RWPE2 (cell line): ENCODE data around the gene PPARGC1A.

Experiments used
- ATAC-seq: fragments of 200-7000 bp; cut with Tn5 transposase; 3 replicates; pipeline ENCODE4 v1.9.1; 2021; ENCODE audit warnings: low read depth
- DNase-seq: peaks from one replicate; pipeline ENCODE4 v3.0.0-alpha.2; 2020; ENCODE audit warnings: low spot score
- H3K27ac ChIP-seq: fragments of 450-650 bp; 2 replicates; pipeline ENCODE4 v1.5.1; 2017; ENCODE audit warnings: mild to moderate bottlenecking; ENCODE audit not compliant: poor library complexity, severe bottlenecking
- H3K27me3 ChIP-seq: fragments of 250-450 bp; sonication (Bioruptor Pico); 2 replicates; pipeline ENCODE4 v1.5.1; 2021; ENCODE audit warnings: mild to moderate bottlenecking, moderate library complexity; ENCODE audit not compliant: insufficient read depth, poor library complexity, severe bottlenecking
- H3K36me3 ChIP-seq: fragments of 250-450 bp; sonication (Bioruptor Pico); 2 replicates; pipeline ENCODE4 v1.5.1; 2020; ENCODE audit warnings: low read depth, mild to moderate bottlenecking, moderate library complexity
- H3K4me1 ChIP-seq: fragments of 250-450 bp; sonication (Bioruptor Pico); 2 replicates; pipeline ENCODE4 v1.5.1; 2021; ENCODE audit warnings: mild to moderate bottlenecking, moderate library complexity; ENCODE audit not compliant: insufficient read depth, poor library complexity, severe bottlenecking
- H3K4me3 ChIP-seq: fragments of 250-450 bp; sonication (Bioruptor Pico); 2 replicates; pipeline ENCODE4 v1.5.1; 2021; ENCODE audit warnings: mild to moderate bottlenecking, moderate library complexity; ENCODE audit not compliant: severe bottlenecking
- H3K9me3 ChIP-seq: fragments of 250-450 bp; sonication (Bioruptor Pico); 2 replicates; pipeline ENCODE4 v1.5.1; 2021; ENCODE audit warnings: mild to moderate bottlenecking, moderate library complexity; ENCODE audit not compliant: severe bottlenecking
- CTCF ChIP-seq: fragments of 450-650 bp; IDR thresholded peaks from one replicate; pipeline ENCODE4 v1.5.1; 2017; ENCODE audit warnings: mild to moderate bottlenecking, moderate library complexity; ENCODE audit not compliant: poor library complexity, severe bottlenecking

Gene PPARGC1A

DNA sequence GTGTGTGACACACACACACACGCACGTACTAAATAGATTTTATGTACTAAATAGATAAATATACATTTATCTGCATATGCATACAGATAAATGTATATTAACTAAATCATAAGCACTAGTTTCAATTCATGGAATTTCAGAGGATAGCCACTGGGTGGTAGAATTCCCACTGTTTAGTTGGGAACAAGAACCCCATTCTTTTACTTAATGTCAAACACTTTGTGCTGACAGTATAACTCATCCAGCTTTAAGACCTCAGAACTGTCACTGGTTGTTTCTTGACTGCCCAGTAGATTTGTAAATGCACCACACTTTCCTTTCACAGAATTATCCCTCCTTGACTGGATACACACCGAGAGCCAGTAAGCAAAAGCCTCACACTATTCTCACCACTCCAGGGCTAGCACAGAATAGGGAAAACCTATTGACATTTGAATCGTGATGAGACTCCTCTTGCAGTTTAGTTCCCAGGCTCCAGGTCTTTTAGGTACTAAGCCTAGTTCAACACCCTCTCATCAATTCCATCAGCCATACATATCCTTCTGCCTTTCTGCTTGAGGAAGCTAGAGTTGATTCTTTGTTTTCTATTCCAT is 32.4 kb downstream of the PPARGC1A start:
- no peaks in the 10 kb centered on the region for H3K36me3 ChIP-seq
- DNase-seq (no peak), ATAC-seq (no peak)
- H3K9me3 ChIP-seq: no peaks in the 10 kb centered on the region
- no peaks in the 10 kb centered on the region for H3K4me1 ChIP-seq
- peak; percentile 6 for TF ChIP-seq CTCF
- H3K27ac ChIP-seq: no peak overlapping the region
- H3K4me3 ChIP-seq: no peak overlapping the region
- no peaks in the 10 kb centered on the region for H3K27me3 ChIP-seq

DNA sequence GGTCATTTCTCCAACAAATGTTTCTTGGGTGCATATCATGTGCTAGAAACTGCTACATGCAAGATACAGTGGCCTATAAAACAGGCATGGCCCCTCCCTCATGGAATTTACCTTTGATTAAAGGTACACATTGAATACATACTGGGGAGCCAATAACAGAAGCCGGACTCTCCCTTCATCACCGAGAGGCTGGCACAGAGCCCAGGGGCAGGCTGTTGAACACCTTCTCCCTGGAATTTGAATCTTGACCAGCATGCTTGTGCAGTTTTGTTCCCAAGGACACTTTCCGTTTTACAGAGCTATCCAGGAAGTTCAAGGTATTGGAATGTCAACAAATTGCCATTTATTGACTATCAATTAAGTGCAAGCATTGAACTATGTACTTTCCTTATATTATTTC is 33.2 kb downstream of the PPARGC1A start:
- ATAC-seq (no peak), DNase-seq (no peak)
- Histone ChIP-seq H3K9me3 (no peaks in the 10 kb centered on the region), H3K27me3 (no peaks in the 10 kb centered on the region), H3K27ac (no peak overlapping the region), H3K36me3 (no peaks in the 10 kb centered on the region), H3K4me1 (no peaks in the 10 kb centered on the region), H3K4me3 (no peak overlapping the region)
- TF ChIP-seq CTCF: no peak

GRCh38 chr4:23855912-23856605 is 33.8 kb downstream of the PPARGC1A start:
- Histone ChIP-seq H3K36me3 (no peaks in the 10 kb centered on the region), H3K27ac (no peak overlapping the region), H3K4me1 (no peaks in the 10 kb centered on the region), H3K4me3 (no peak overlapping the region), H3K9me3 (no peaks in the 10 kb centered on the region), H3K27me3 (no peaks in the 10 kb centered on the region)
- DNase-seq (no peak), ATAC-seq (no peak)
- no peak for TF ChIP-seq CTCF

DNA sequence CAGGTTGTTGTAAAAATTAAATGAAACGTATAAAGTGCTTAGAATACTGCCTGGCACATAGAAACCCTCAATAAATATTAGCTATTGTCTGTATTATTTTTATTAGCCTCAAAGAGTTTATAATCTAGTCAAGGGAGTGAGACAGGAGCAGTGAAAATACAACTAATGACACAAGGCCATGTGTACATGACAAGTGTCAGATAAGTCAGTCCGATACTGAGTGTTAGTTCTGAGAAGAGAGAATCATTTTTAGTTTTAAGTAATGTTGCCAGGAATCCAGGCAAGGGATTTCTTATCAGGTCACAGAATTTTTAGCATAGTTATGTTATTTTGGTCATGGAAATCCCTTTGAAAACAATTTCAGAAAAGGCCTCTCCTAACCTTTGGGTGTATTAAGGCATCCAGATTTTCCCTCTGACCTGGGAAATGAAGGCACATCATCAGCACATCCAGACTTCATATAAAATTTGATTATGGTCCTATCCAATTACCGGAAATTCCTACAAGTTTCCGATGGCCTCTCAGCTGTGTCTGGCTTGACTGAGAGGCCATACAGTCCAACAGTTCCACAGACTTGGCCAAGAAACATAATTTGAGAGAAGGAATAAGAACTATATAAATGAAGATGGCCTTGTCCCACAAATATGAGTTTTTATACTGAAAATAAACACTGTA is 35.7 kb downstream of the PPARGC1A start:
- ATAC-seq (no peak), DNase-seq (no peak)
- TF ChIP-seq CTCF: no peak
- Histone ChIP-seq H3K36me3 (no peaks in the 10 kb centered on the region), H3K9me3 (no peaks in the 10 kb centered on the region), H3K4me3 (no peak overlapping the region), H3K27ac (no peak overlapping the region), H3K27me3 (no peaks in the 10 kb centered on the region), H3K4me1 (no peaks in the 10 kb centered on the region)

DNA sequence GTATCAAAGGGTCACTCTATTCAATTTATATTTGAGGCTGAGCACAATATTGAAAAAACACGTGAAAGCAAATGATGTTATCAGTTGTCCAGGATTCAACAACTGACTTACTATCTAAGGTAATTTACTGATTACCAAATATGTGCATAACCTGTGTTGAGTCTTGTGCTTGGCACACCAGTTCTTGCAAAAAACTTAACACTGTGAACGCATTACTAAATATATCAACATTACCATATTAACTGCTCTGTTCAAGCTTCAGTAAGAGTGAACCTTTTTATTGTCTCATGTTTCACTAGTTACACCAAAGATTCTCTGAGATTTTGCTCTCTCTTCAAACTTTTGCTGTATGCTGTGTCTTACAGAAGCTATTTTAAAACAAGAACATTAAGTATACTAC is 38.4 kb downstream of the PPARGC1A start:
- Histone ChIP-seq H3K4me1 (no peaks in the 10 kb centered on the region), H3K36me3 (no peaks in the 10 kb centered on the region), H3K4me3 (no peak overlapping the region), H3K27ac (no peak overlapping the region), H3K27me3 (no peaks in the 10 kb centered on the region), H3K9me3 (no peaks in the 10 kb centered on the region)
- DNase-seq (no peak), ATAC-seq (no peak)
- no peak for TF ChIP-seq CTCF
